GM12878 (cell line): ENCODE results near the gene ATF6B.

Experiments
- CTCF ChIP-seq, 3 experiments: IDR thresholded peaks in 2 of 3; conservative IDR thresholded peaks in 1 of 3; 2 replicates each; pipeline ENCODE4 v1.5.1; 2011; ENCODE audit warnings: low read depth in 3 of 3, low read length in 3 of 3, mild to moderate bottlenecking in 3 of 3, control low read depth in 2 of 3, moderate library complexity in 2 of 3, inconsistent platforms in 1 of 3, mixed read lengths in 1 of 3; ENCODE audit not compliant: control insufficient read depth in 2 of 3, insufficient read depth in 1 of 3; ENCODE audit errors: extremely low read depth in 1 of 3
- JUNB ChIP-seq: IDR thresholded peaks from 2 replicates; pipeline ENCODE4 v1.6.1; 2016; ENCODE audit warnings: antibody characterized with exemption, mild to moderate bottlenecking
- SPI1 ChIP-seq: IDR thresholded peaks from 2 replicates; pipeline ENCODE4 v1.6.1; 2011; ENCODE audit warnings: low read depth, mild to moderate bottlenecking, low read length, moderate library complexity, borderline replicate concordance; ENCODE audit not compliant: insufficient read depth
- ZNF274 ChIP-seq: IDR thresholded peaks from one replicate; pipeline ENCODE4 v1.8.0; 2011; ENCODE audit not compliant: insufficient read length, insufficient read depth

GRCh38 chr6:32132110-32132509, 4.1 kb upstream of the ATF6B start:
- no peak for TF ChIP-seq SPI1
- TF ChIP-seq ZNF274: no peak
- no peak for TF ChIP-seq CTCF (IDR thresholded peaks at IDR 0.05 in 2 of 3, conservative IDR thresholded peaks at IDR 0.05 in 1 of 3; ENCODE audit: control insufficient read depth in 2 of 3, extremely low read depth in 1 of 3, insufficient read depth in 1 of 3, low read depth in 3 of 3, low read length in 3 of 3)
- TF ChIP-seq JUNB: no peak
